HCT116 (cell line): Measurements from ENCODE around the gene UMPS. TPM values are rescaled to one million over a fixed set of nuclear protein-coding genes. Genes with fewer than 3 reads are reported as not detected.

Source experiments
- ATAC-seq: fragments of 200-7000 bp; cut with Tn5 transposase; 2 replicates; pipeline ENCODE4 v1.9.1; 2020; ENCODE audit warnings: mild to moderate bottlenecking, moderate library complexity
- BruUV-seq: library from RNA; stranded (reverse); fragments of 400-500 nt; replicated peaks from 2 replicates; lab custom pipeline; 2021; lab: Mats Ljungman, UMichigan
- CTCF ChIA-PET: fragments of 300-600 bp; sonication (Branson Sonifier 250); formaldehyde crosslinking; loops from one replicate; lab custom pipeline; 2021; ENCODE audit warnings: antibody characterized with exemption; lab: Charles Lee
- POLR2A ChIA-PET: fragments of 300-600, 350-600 bp; sonication (Branson Sonifier 250); formaldehyde crosslinking; loops from one replicate; lab custom pipeline; 2021; ENCODE audit warnings: antibody characterized with exemption; lab: Charles Lee
- RAD21 ChIA-PET, 2 experiments: fragments of 300-600 bp; sonication (Branson Sonifier 250); formaldehyde crosslinking; loops; one replicate each; lab custom pipeline; 2023; ENCODE audit warnings: low total read pairs in 2 of 2; ENCODE audit not compliant: uncharacterized antibody in 2 of 2, unreplicated experiment in 2 of 2, low non-redundant PET in 1 of 2; lab: Charles Lee
- DNase-seq: peaks from one replicate; pipeline ENCODE4 v3.0.0-alpha.2; 2010; ENCODE audit warnings: low read depth, low spot score
- H2AFZ ChIP-seq: fragments of 200-600 bp; shearing (Covaris generic), sonication (generic); 2 replicates; pipeline ENCODE4 v1.6.1; 2017; ENCODE audit warnings: low read depth, mixed run types, mixed read lengths, antibody characterized with exemption, low read length; ENCODE audit not compliant: poor library complexity, severe bottlenecking
- H3K27ac ChIP-seq: 2 replicates; pipeline ENCODE4 v1.5.1; 2012; ENCODE audit warnings: low read depth, low read length
- H3K27me3 ChIP-seq: fragments of 200-600 bp; sonication (generic); 2 replicates; pipeline ENCODE4 v1.6.1; 2016; ENCODE audit warnings: mixed run types, low read length, mixed read lengths; ENCODE audit not compliant: insufficient read depth
- H3K36me3 ChIP-seq, 2 experiments: fragments of 200-500 bp in 1 of 2; fragments of 200-600 bp in 1 of 2; sonication (Bioruptor generic) in 1 of 2; sonication (generic) in 1 of 2; 2 replicates each; pipeline versions ENCODE4 v1.5.1 to v1.6.1; 2014 to 2016; ENCODE audit warnings: low read length in 2 of 2, inconsistent platforms in 1 of 2, mixed read lengths in 1 of 2, mixed run types in 1 of 2; ENCODE audit not compliant: insufficient read depth in 2 of 2, control insufficient read depth in 1 of 2
- H3K4me1 ChIP-seq, 2 experiments: fragments of 200-600 bp in 1 of 2; sonication (generic) in 1 of 2; 2 replicates each; pipeline versions ENCODE4 v1.5.1 to v1.6.1; 2012 to 2017; ENCODE audit warnings: low read length in 2 of 2, inconsistent platforms in 1 of 2, mild to moderate bottlenecking in 1 of 2, mixed read lengths in 1 of 2, mixed run types in 1 of 2, moderate library complexity in 1 of 2; ENCODE audit not compliant: insufficient read depth in 2 of 2, control insufficient read depth in 1 of 2
- H3K4me2 ChIP-seq: fragments of 200-600 bp; sonication (generic); 2 replicates; pipeline ENCODE4 v1.6.1; 2017; ENCODE audit warnings: mixed run types, low read length, mixed read lengths
- H3K4me3 ChIP-seq, 2 experiments: fragments of 200-600 bp in 1 of 2; sonication (generic) in 1 of 2; replicated peaks in 1 of 2; 2 replicates each; pipeline ENCODE4 v1.5.1; 2011 to 2016; ENCODE audit warnings: low read length in 2 of 2, control low read depth in 1 of 2, low read depth in 1 of 2, mild to moderate bottlenecking in 1 of 2, mixed read lengths in 1 of 2, mixed run types in 1 of 2
- H3K79me2 ChIP-seq: fragments of 200-600 bp; sonication (generic); 2 replicates; pipeline ENCODE4 v1.6.1; 2017; ENCODE audit warnings: mild to moderate bottlenecking, mixed run types, low read length, moderate library complexity, mixed read lengths; ENCODE audit not compliant: insufficient read depth
- H3K9ac ChIP-seq: fragments of 200-600 bp; sonication (generic); 2 replicates; pipeline ENCODE4 v1.6.1; 2016; ENCODE audit warnings: low read length, mixed read lengths
- H3K9me2 ChIP-seq: fragments of 200-600 bp; sonication (generic), shearing (Covaris generic); 2 replicates; pipeline ENCODE4 v1.6.1; 2017; ENCODE audit warnings: mixed run types, mild to moderate bottlenecking, moderate library complexity; ENCODE audit not compliant: insufficient read depth
- H3K9me3 ChIP-seq, 2 experiments: fragments of 200-500 bp in 1 of 2; fragments of 200-600 bp in 1 of 2; sonication (Bioruptor generic) in 1 of 2; sonication (generic) in 1 of 2; 2 replicates each; pipeline ENCODE4 v1.6.1; 2014 to 2017; ENCODE audit warnings: low read length in 2 of 2, mixed read lengths in 2 of 2, inconsistent platforms in 1 of 2, low read depth in 1 of 2, mild to moderate bottlenecking in 1 of 2, mixed run types in 1 of 2, moderate library complexity in 1 of 2; ENCODE audit not compliant: control insufficient read depth in 1 of 2, insufficient read depth in 1 of 2
- H4K20me1 ChIP-seq: fragments of 200-600 bp; sonication (generic), shearing (Covaris generic); 2 replicates; pipeline ENCODE4 v1.6.1; 2017; ENCODE audit warnings: mixed run types, mild to moderate bottlenecking, moderate library complexity; ENCODE audit not compliant: insufficient read depth
- CBX3 ChIP-seq: IDR thresholded peaks from 2 replicates; pipeline ENCODE4 v1.6.1; 2012; ENCODE audit warnings: low read depth
- CEBPB ChIP-seq: IDR thresholded peaks from 2 replicates; pipeline ENCODE4 v1.6.1; 2012; ENCODE audit warnings: low read depth
- EGR1 ChIP-seq: IDR thresholded peaks from 2 replicates; pipeline ENCODE4 v1.6.1; 2012; ENCODE audit warnings: low read depth
- EZH2 ChIP-seq: fragments of 200-600 bp; sonication (generic); IDR thresholded peaks from 2 replicates; pipeline ENCODE4 v1.6.1; 2017; ENCODE audit warnings: antibody characterized with exemption, mixed run types
- FOSL1 ChIP-seq: IDR thresholded peaks from 2 replicates; pipeline ENCODE4 v1.6.1; 2012; ENCODE audit warnings: low read depth
- JUND ChIP-seq: IDR thresholded peaks from 2 replicates; pipeline ENCODE4 v1.6.1; 2012
- POLR2A ChIP-seq: IDR thresholded peaks from 2 replicates; pipeline ENCODE4 v1.7.0; 2011; ENCODE audit warnings: borderline replicate concordance; ENCODE audit not compliant: insufficient read depth, insufficient read length; ENCODE audit errors: extremely low read depth
- POLR2AphosphoS5 ChIP-seq: IDR thresholded peaks from 2 replicates; pipeline ENCODE4 v1.6.1; 2011; ENCODE audit warnings: mild to moderate bottlenecking, low read depth, low read length, moderate library complexity
- RAD21 ChIP-seq: IDR thresholded peaks from 2 replicates; pipeline ENCODE4 v1.6.1; 2012; ENCODE audit warnings: low read depth, mild to moderate bottlenecking
- YY1 ChIP-seq: IDR thresholded peaks from 2 replicates; pipeline ENCODE4 v1.6.1; 2011; ENCODE audit warnings: low read length, low read depth, moderate library complexity, mild to moderate bottlenecking; ENCODE audit not compliant: insufficient replicate concordance; ENCODE audit errors: extremely low read depth
- ZNF274 ChIP-seq: fragments of 200-500 bp; sonication (Bioruptor generic); IDR thresholded peaks from 2 replicates; pipeline ENCODE4 v1.6.1; 2014; ENCODE audit warnings: mild to moderate bottlenecking, low read depth, low read length, inconsistent platforms
- intact Hi-C: fragments of 100-400 bp; cut with micrococcal nuclease; formaldehyde crosslinking; loops from 2 replicates; pipeline ENCODE4 v1.10.0; 2022
- total RNA-seq: library from RNA; stranded (reverse); gene quantifications from one replicate; pipeline ENCODE4 v1.2.1, GENCODE V29; 2021; ENCODE audit not compliant: unreplicated experiment
- TF ChIP-seq, protein P1 (sequence below), 3 experiments: fragments of 200-600 bp in 1 of 3; sonication (generic) in 1 of 3; IDR thresholded peaks in 2 of 3; conservative IDR thresholded peaks in 1 of 3; 2 replicates each; pipeline ENCODE4 v1.5.1; 2012 to 2017; ENCODE audit warnings: low read depth in 2 of 3, low read length in 2 of 3, antibody characterized with exemption in 1 of 3, borderline replicate concordance in 1 of 3, control low read depth in 1 of 3, mild to moderate bottlenecking in 1 of 3, mixed read lengths in 1 of 3, mixed run types in 1 of 3, moderate library complexity in 1 of 3; ENCODE audit not compliant: insufficient read depth in 1 of 3
- TF ChIP-seq, protein P2 (sequence below): IDR thresholded peaks from 2 replicates; pipeline ENCODE4 v1.6.1; 2012
- TF ChIP-seq, protein P3 (sequence below): IDR thresholded peaks from 2 replicates; pipeline ENCODE4 v1.6.1; 2012

The UMPS gene
- total RNA-seq, 1 experiment from 2014 or later: 41.3 TPM

DNA sequence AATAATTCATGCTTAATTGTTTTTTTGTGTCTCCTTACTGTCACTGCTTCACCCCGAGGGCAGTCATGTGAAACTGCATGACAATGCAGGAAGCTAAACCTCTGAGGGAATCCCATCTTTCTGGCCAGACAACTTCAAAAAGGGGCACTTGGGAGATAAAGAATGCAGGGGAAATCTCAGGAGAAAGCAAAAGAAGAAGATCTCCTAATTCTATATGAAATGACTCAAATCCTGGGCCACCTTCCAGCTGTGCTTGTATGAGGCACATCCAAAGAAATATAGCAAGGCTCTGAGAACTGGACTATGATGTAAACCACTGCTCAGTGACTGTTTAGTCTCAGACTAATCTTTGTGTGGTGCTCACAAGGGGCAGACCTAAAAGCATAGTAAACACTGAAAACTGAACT, 22.6 kb upstream of the UMPS start:
- Histone ChIP-seq H3K4me3 (no peak overlapping the region), H3K4me2 (no peak overlapping the region), H3K4me1 (no peaks in the 10 kb centered on the region), H3K36me3 (no peaks in the 10 kb centered on the region; a peak in 1 of 4 replicates), H3K27me3 (peaks cover 13% of the 10 kb centered on the region; the same call in 1 of the 2 replicates), H3K79me2 (no peaks in the 10 kb centered on the region), H3K27ac (no peak overlapping the region), H3K9me2 (no peaks in the 10 kb centered on the region), H3K9me3 (no peaks in the 10 kb centered on the region), H3K9ac (no peak overlapping the region), H4K20me1 (no peaks in the 10 kb centered on the region), H2AFZ (no peak overlapping the region)
- CTCF ChIA-PET: no interaction called here
- RAD21 ChIA-PET: no interaction called here
- DNase-seq (no peak), ATAC-seq (no peak)
- POLR2A ChIA-PET: no interaction called here
- TF ChIP-seq RAD21 (no peak), CBX3 (no peak)
- intact Hi-C loops: no loop called here
- BruUV-seq: no TSS peak

DNA sequence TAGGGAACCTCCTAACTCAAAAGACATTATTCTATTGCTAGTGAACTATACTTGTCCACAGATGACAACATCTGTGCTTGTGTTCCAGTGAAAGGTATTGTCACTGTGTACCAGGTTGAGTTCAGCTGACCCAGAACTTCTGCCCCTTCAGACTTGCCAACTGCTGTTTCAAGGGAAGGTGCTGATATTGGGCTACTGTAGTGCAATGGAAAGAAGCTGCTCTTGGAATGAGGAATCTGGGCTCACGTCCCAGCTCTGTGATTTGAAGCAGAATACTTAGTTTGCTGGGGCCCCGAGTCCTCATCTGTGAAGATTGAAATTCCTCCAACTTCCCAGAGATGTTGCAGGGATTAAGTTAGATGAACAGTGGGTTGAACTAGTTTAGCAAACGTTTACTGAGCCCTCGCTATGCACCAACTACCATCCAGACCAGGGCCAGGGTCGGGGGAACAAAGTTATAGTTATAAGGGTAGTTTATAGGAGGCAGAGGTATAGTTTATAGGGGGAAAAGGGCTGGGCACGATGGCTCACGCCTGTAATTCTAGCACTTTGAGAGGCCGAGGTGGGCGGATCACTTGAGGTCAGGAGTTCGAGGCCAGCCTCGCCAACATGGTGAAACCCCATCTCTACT, 15.9 kb upstream of the UMPS start:
- H4K20me1 ChIP-seq: no peaks in the 10 kb centered on the region
- no TSS peak for BruUV-seq
- H3K9ac ChIP-seq: no peak overlapping the region
- H3K79me2 ChIP-seq: no peaks in the 10 kb centered on the region
- no peaks in the 10 kb centered on the region for H3K36me3 ChIP-seq
- H3K4me3 ChIP-seq: no peak overlapping the region
- intact Hi-C loops: no loop called here
- H2AFZ ChIP-seq: no peak overlapping the region
- ChIA-PET POLR2A (interaction anchor here (1.1 kb wide), 1 partner anchor 16 kb away, joined by 3 read pairs; the partner anchor contains the start of gene UMPS), RAD21 (no interaction called here)
- no peak for DNase-seq
- no peaks in the 10 kb centered on the region for H3K9me2 ChIP-seq
- H3K27me3 ChIP-seq: 0 out of 2 replicates have a peak, but pooled peaks cover 6% of the 10 kb centered on the region
- no peak for TF ChIP-seq EGR1
- TF ChIP-seq, protein P1, sequence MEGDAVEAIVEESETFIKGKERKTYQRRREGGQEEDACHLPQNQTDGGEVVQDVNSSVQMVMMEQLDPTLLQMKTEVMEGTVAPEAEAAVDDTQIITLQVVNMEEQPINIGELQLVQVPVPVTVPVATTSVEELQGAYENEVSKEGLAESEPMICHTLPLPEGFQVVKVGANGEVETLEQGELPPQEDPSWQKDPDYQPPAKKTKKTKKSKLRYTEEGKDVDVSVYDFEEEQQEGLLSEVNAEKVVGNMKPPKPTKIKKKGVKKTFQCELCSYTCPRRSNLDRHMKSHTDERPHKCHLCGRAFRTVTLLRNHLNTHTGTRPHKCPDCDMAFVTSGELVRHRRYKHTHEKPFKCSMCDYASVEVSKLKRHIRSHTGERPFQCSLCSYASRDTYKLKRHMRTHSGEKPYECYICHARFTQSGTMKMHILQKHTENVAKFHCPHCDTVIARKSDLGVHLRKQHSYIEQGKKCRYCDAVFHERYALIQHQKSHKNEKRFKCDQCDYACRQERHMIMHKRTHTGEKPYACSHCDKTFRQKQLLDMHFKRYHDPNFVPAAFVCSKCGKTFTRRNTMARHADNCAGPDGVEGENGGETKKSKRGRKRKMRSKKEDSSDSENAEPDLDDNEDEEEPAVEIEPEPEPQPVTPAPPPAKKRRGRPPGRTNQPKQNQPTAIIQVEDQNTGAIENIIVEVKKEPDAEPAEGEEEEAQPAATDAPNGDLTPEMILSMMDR (IDR thresholded peaks at IDR 0.05 in 2 of 3, conservative IDR thresholded peaks at IDR 0.05 in 1 of 3; ENCODE audit: borderline replicate concordance in 1 of 3, insufficient read depth in 1 of 3, low read depth in 2 of 3, low read length in 2 of 3): no peak
- TF ChIP-seq JUND: no peak
- TF ChIP-seq POLR2A: no peak
- TF ChIP-seq, protein P2, sequence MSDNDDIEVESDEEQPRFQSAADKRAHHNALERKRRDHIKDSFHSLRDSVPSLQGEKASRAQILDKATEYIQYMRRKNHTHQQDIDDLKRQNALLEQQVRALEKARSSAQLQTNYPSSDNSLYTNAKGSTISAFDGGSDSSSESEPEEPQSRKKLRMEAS: no peak
- no peak for TF ChIP-seq CEBPB
- TF ChIP-seq ZNF274: no peak
- TF ChIP-seq FOSL1: no peak
- TF ChIP-seq RAD21: no peak
- no peak for TF ChIP-seq EZH2
- TF ChIP-seq POLR2AphosphoS5: no peak
- no peak for TF ChIP-seq YY1
- TF ChIP-seq, protein P3, sequence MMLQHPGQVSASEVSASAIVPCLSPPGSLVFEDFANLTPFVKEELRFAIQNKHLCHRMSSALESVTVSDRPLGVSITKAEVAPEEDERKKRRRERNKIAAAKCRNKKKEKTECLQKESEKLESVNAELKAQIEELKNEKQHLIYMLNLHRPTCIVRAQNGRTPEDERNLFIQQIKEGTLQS: no peak
- TF ChIP-seq, all 23 proteins: peak for 0
- H3K4me1 ChIP-seq: no peaks in the 10 kb centered on the region
- CTCF ChIA-PET: no interaction called here
- no peak for ATAC-seq
- no peak overlapping the region for H3K27ac ChIP-seq
- H3K9me3 ChIP-seq: no peaks in the 10 kb centered on the region
- no peak overlapping the region for H3K4me2 ChIP-seq
